Stimulated activated CD4-positive, alpha-beta T cell treated with anti-CD3 and anti-CD28 coated beads, TNF-alpha, amount 100 ng/mL, for 4 hours (primary cell): ENCODE data around the gene CARNS1.

Source experiments
- DNase-seq, 3 experiments: peaks; one replicate each; pipeline ENCODE4 v3.0.0-alpha.2; 2020; ENCODE audit warnings: low read depth in 3 of 3

Gene CARNS1

GRCh38 chr11:67415501-67416304 is at the start of gene CARNS1:
Gene CARNS1 (plus strand): TSS chr11:67415678. CDS start chr11:67416200, 522 bp downstream.
- no peak for DNase-seq

- no peak for DNase-seq
These were observed 49.6 kb upstream of the CARNS1 start for GRCh38 chr11:67365736-67366444.

GRCh38 chr11:67366546-67366945 is 48.9 kb upstream of the CARNS1 start:
- DNase-seq: no peak

GRCh38 chr11:67366961-67367760 is 48.3 kb upstream of the CARNS1 start:
- no peak for DNase-seq

- DNase-seq: no peak
These were observed 47.7 kb upstream of the CARNS1 start for GRCh38 chr11:67367761-67368227.

GRCh38 chr11:67368621-67369020 is 46.9 kb upstream of the CARNS1 start:
- DNase-seq: no peak

GRCh38 chr11:67369275-67369674 is 46.2 kb upstream of the CARNS1 start:
- no peak for DNase-seq

GRCh38 chr11:67369801-67370284 is 45.6 kb upstream of the CARNS1 start:
- DNase-seq: no peak

- no peak for DNase-seq
These were observed 45.0 kb upstream of the CARNS1 start for GRCh38 chr11:67370351-67371076.

GRCh38 chr11:67371189-67371910 is 44.1 kb upstream of the CARNS1 start:
- no peak for DNase-seq

- DNase-seq: no peak
These were observed 43.6 kb upstream of the CARNS1 start for GRCh38 chr11:67371911-67372320.

- no peak for DNase-seq
These were observed 43.0 kb upstream of the CARNS1 start for GRCh38 chr11:67372321-67372992.

GRCh38 chr11:67372993-67373647 is 42.4 kb upstream of the CARNS1 start, which contains the start of gene CLCF1:
Gene CLCF1 (minus strand): TSS chr11:67373598. CDS start chr11:67373539, 59 bp downstream.
- DNase-seq: no peak

GRCh38 chr11:67373648-67374570 is 41.6 kb upstream of the CARNS1 start:
- peak in 2 of 3 experiments; percentile 52 to 62 for DNase-seq

GRCh38 chr11:67374571-67375281 is 40.8 kb upstream of the CARNS1 start:
- no peak for DNase-seq

- no peak for DNase-seq
These were observed 40.0 kb upstream of the CARNS1 start for GRCh38 chr11:67375320-67376055.
